AG10803 (cell line): ENCODE measurements around the gene PHLDB1.

Experiments
- DNase-seq: peaks from one replicate; pipeline ENCODE4 v3.0.0; 2010; ENCODE audit warnings: low read depth
- H3K4me3 ChIP-seq: 2 replicates; pipeline ENCODE4 v1.5.1; 2011; ENCODE audit warnings: mild to moderate bottlenecking, low read length, control low read depth
- TF ChIP-seq, protein P1 (sequence below): conservative IDR thresholded peaks from 2 replicates; pipeline ENCODE4 v1.5.1; 2011; ENCODE audit warnings: mild to moderate bottlenecking, low read length, control low read depth, inconsistent platforms

The PHLDB1 gene

DNA sequence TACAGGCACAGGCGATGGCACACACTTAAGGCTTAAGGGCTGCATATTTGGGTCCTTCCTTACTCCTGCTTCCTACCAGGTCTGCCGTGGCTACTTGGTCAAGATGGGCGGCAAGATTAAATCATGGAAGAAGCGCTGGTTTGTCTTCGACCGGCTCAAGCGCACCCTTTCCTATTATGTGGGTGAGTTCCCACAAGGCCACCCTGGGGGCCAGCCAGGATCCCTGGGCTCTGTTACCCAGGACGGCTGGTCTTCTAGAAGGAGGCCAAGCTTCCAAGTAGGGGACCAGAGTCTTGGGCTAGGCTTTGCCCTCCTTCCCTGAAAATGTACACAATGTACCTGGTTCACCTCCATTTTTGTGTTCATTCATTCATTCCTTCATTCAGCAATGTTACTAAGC, 43.0 kb downstream of the PHLDB1 start:
- TF ChIP-seq, protein P1, sequence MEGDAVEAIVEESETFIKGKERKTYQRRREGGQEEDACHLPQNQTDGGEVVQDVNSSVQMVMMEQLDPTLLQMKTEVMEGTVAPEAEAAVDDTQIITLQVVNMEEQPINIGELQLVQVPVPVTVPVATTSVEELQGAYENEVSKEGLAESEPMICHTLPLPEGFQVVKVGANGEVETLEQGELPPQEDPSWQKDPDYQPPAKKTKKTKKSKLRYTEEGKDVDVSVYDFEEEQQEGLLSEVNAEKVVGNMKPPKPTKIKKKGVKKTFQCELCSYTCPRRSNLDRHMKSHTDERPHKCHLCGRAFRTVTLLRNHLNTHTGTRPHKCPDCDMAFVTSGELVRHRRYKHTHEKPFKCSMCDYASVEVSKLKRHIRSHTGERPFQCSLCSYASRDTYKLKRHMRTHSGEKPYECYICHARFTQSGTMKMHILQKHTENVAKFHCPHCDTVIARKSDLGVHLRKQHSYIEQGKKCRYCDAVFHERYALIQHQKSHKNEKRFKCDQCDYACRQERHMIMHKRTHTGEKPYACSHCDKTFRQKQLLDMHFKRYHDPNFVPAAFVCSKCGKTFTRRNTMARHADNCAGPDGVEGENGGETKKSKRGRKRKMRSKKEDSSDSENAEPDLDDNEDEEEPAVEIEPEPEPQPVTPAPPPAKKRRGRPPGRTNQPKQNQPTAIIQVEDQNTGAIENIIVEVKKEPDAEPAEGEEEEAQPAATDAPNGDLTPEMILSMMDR = no peak
- no peak for DNase-seq

DNA sequence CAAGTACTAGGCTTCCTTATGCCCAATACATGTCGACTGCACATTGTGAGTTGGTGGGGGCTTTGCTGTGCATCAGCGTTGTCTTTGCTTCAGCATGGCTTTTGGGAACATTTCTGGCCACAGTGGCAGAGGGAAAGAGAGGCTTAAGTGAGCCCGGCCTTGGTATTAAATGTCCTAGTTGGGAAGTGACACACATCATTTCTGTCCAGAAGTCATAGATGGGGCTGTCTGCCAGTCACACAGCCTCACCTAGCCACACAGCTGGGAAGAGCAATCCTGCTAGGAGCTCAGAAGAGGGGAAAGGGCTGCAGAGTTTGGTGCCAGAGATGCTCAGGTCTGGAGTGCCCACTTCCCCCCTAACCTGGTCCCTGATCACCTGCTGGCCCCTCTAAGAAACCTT, 44.4 kb downstream of the PHLDB1 start:
- no peak overlapping the region for H3K4me3 ChIP-seq
- DNase-seq = no peak
- TF ChIP-seq, protein P1 = no peak

More for the DNA sequence above, 43.0 kb downstream of the PHLDB1 start:
- H3K4me3 ChIP-seq = no peak overlapping the region

DNA sequence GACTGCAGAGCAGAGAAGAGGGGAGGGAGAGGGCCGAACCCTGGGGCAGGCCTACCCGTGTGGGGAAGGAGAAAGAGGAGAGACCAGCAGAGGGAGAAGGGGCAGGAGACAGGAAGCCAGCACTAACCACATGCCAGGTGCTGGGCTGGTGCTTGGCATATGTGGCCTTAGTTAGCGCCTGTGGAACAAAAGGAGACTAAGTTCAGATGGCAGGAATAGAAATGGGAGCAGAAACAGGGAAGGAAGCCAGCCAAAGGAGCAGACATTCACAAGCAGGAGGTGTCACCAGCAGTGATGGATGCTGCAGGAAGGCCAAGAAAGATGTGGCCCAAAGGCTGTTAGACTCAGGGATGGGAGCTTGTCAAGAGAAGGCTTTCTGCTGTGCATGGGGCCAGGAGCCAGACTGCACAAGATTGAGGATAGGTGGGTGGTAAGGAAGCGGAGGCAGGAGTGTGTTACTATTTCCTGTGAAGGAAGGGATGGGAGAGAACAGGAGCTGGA, 45.3 kb downstream of the PHLDB1 start:
- H3K4me3 ChIP-seq = no peak overlapping the region
- TF ChIP-seq, protein P1 = no peak
- no peak for DNase-seq

DNA sequence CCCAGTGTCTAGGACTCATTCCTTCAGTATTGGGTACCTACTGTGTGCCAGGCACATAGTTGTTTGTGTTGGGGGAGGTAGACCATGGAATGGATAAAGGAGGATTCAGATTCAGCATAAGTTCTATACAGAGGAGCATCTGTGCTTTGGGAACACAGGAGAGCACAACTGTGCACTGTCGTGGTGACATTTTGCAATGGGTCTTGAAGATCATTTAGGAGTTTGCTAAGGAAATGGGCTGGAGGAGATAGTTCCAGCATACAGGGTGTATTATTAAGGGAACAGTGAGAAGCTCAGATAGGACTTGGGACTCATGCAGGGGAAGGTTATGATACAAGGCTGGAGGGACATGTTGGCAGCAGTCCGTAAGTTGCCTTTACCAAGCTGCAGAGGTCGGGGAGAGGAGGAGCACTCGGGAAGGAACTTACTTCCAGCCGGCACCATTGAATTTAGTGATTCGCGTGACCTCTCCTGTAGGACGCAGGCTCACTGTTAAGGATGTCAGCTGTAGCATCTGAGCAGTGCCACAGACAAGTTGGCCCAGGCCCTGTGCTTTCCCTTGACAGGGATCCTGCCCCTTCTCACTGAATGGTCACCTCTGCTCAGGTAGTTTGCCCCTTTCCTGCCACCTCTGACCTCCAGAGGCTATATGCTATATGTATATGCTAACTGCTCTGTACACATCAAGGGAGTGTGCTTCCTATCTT, 46.4 kb downstream of the PHLDB1 start:
- DNase-seq = no peak
- no peak overlapping the region for H3K4me3 ChIP-seq
- TF ChIP-seq, protein P1 = no peak

DNA sequence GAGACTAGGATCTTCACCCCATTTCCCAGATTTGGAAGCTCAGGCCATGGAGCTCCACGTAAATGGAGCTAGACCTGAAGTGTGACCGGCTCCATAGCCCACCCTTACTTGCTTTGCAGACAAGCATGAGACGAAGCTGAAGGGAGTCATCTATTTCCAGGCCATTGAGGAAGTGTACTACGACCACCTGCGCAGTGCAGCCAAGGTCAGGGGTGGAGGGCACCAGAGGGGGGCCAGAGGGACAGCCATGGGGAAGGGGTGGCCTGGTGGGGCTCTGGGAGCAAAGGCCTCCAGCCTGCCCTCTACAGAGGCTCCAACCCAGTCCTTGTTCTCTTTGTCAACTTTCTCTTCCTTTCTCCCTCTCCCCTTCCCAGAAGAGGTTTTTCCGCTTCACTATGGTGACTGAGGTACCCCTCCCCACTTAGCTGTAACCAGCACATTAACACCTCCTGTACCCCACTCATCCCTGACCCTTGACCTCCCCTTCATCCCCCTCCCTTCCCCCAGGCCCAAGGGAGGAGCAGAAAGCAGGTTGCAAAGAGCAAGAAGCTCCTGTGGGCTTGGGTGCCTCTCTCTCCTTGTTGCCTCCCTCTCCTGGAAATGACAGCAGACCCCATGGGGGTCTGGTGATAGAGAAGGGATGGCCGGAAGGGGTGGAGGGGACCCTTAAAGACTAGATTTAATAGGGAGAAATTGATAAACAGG, 48.2 kb downstream of the PHLDB1 start:
- TF ChIP-seq, protein P1 = no peak
- DNase-seq = no peak

DNA sequence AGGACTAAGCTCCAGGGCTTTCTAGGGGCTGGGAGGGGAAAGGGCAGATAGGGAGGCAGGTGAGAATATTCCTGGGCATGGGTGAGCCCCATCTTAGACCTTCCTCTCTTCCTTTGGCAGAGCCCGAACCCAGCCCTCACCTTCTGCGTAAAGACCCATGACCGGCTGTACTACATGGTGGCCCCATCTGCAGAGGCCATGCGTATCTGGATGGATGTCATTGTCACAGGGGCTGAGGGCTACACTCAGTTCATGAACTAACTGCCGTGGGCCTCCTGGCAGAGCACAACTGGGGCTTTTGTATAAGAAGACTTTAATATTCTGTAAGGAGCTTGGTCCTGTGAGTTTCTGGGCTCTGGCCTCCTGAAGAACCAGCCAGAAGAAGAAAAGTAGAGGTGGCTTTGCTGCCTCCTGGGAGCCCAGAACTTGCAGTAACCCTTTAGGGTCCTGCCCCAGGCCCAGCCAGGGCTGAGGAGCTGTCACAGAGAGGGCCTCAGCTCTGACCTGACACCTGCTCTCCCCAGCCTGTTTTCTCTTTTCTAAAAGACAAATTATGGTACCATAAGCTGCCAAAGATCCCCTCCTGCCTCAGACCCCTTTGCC, 49.2 kb downstream of the PHLDB1 start:
- TF ChIP-seq, protein P1 = no peak
- no peak overlapping the region for H3K4me3 ChIP-seq

More for the DNA sequence above, 48.2 kb downstream of the PHLDB1 start:
- H3K4me3 ChIP-seq = no peak overlapping the region

More for the DNA sequence above, 49.2 kb downstream of the PHLDB1 start:
- no peak for DNase-seq
